IPS DF 4.7 (cell line): ENCODE data around the gene RRP9.
"Not testable (repeated sequence)": the region's sequence is repeated elsewhere in the genome, so short reads cannot be mapped to it uniquely, and the experiment has no call there.

ENCODE experiments used
- DNase-seq: peaks from one replicate; pipeline ENCODE4 v3.0.0-alpha.2; 2013; ENCODE audit warnings: low spot score; ENCODE audit errors: extremely low read depth

RRP9 gene

GRCh38 chr3:51940648-51941462, 849 bp downstream of the RRP9 start:
- DNase-seq = no peak

GRCh38 chr3:51938780-51939425, 2.8 kb downstream of the RRP9 start:
- DNase-seq = no peak

GRCh38 chr3:51937611-51938450, 3.9 kb downstream of the RRP9 start:
- no peak for DNase-seq

GRCh38 chr3:51937014-51937413, 4.7 kb downstream of the RRP9 start:
- DNase-seq = no peak

GRCh38 chr3:51935886-51936755, 5.6 kb downstream of the RRP9 start:
- no peak for DNase-seq

- no peak for DNase-seq
These were observed 6.5 kb downstream of the RRP9 start for GRCh38 chr3:51934991-51935885.

GRCh38 chr3:51934139-51934850, 7.4 kb downstream of the RRP9 start:
- DNase-seq = no peak

- no peak for DNase-seq
These were observed 8.1 kb downstream of the RRP9 start for GRCh38 chr3:51933471-51934138.

- no peak for DNase-seq
These were observed 9.0 kb downstream of the RRP9 start for GRCh38 chr3:51932471-51933370.

- DNase-seq = no peak
These were observed 9.9 kb downstream of the RRP9 start for GRCh38 chr3:51931756-51932155.

- no peak for DNase-seq
These were observed 11.3 kb downstream of the RRP9 start for GRCh38 chr3:51930439-51930838.

GRCh38 chr3:51929420-51930003, 12.2 kb downstream of the RRP9 start:
- DNase-seq = peak; percentile 19

- DNase-seq = not testable (repeated sequence)
These were observed 12.7 kb downstream of the RRP9 start for GRCh38 chr3:51928981-51929380.

GRCh38 chr3:51928438-51928837, 13.3 kb downstream of the RRP9 start:
- no peak for DNase-seq

- DNase-seq = no peak
These were observed 14.4 kb downstream of the RRP9 start for GRCh38 chr3:51927061-51927977.

- DNase-seq = no peak
These were observed 20.6 kb downstream of the RRP9 start for GRCh38 chr3:51921081-51921578.
